PC-3 (cell line): ENCODE data around the gene DQX1. TPM values are rescaled to one million over a fixed set of nuclear protein-coding genes. Genes with fewer than 3 reads are reported as not detected.

ENCODE experiments used
- ATAC-seq: fragments of 200-7000 bp; cut with Tn5 transposase; 2 replicates; pipeline ENCODE4 v1.9.1; 2020; ENCODE audit warnings: mild to moderate bottlenecking, moderate library complexity
- BruUV-seq: library from RNA; stranded (reverse); fragments of 400-500 nt; replicated peaks from 2 replicates; lab custom pipeline; 2021; lab: Mats Ljungman, UMichigan
- CTCF ChIA-PET: fragments of 300-600 bp; sonication (Branson Sonifier 250); formaldehyde crosslinking; loops from one replicate; lab custom pipeline; 2022; ENCODE audit warnings: antibody characterized with exemption; lab: Charles Lee
- POLR2A ChIA-PET: fragments of 300-600 bp; sonication (Branson Sonifier 250); formaldehyde crosslinking; loops from one replicate; lab custom pipeline; 2022; ENCODE audit warnings: antibody characterized with exemption; ENCODE audit not compliant: unreplicated experiment; lab: Charles Lee
- DNase-seq: peaks from one replicate; pipeline ENCODE4 v3.0.0-alpha.2; 2015
- H2AFZ ChIP-seq: fragments of 300-600 bp; sonication (generic); 2 replicates; pipeline ENCODE4 v1.6.0; 2016; ENCODE audit warnings: antibody characterized with exemption, low read length
- H3F3A ChIP-seq: fragments of 300-600 bp; sonication (generic); one replicate; pipeline ENCODE4 v1.6.0; 2017; ENCODE audit warnings: antibody characterized with exemption, low read length, control low read depth, mild to moderate bottlenecking; ENCODE audit not compliant: unreplicated experiment
- H3K27ac ChIP-seq: fragments of 300-600 bp; sonication (generic); 2 replicates; pipeline ENCODE4 v1.5.1; 2016; ENCODE audit warnings: mild to moderate bottlenecking, low read length
- H3K27me3 ChIP-seq: fragments of 300-600 bp; sonication (generic); 2 replicates; pipeline ENCODE4 v1.6.1; 2016; ENCODE audit warnings: low read length, mixed read lengths
- H3K36me3 ChIP-seq: fragments of 300-600 bp; sonication (generic); 2 replicates; pipeline ENCODE4 v1.6.1; 2016; ENCODE audit warnings: low read depth, mixed run types, low read length, mixed read lengths
- H3K4me1 ChIP-seq: fragments of 300-600 bp; sonication (generic); 2 replicates; pipeline ENCODE4 v1.5.1; 2016; ENCODE audit warnings: low read length; ENCODE audit not compliant: insufficient read depth
- H3K4me2 ChIP-seq: fragments of 300-600 bp; sonication (generic); 2 replicates; pipeline ENCODE4 v1.6.0; 2016; ENCODE audit warnings: low read length
- H3K4me3 ChIP-seq: fragments of 300-600 bp; sonication (generic); 2 replicates; pipeline ENCODE4 v1.5.1; 2016; ENCODE audit warnings: mild to moderate bottlenecking, low read length, mixed read lengths
- H3K79me2 ChIP-seq: fragments of 300-600 bp; sonication (generic); 2 replicates; pipeline ENCODE4 v1.6.1; 2017; ENCODE audit warnings: low read length, mixed read lengths
- H3K9ac ChIP-seq: fragments of 300-600 bp; sonication (generic); 2 replicates; pipeline ENCODE4 v1.6.0; 2016; ENCODE audit warnings: mild to moderate bottlenecking, low read length
- H3K9me2 ChIP-seq: fragments of 300-600 bp; sonication (generic); replicated peaks from 2 replicates; pipeline ENCODE4 v1.6.1; 2016; ENCODE audit warnings: mixed run types, low read length, mixed read lengths
- H3K9me3 ChIP-seq: fragments of 300-600 bp; sonication (generic); 2 replicates; pipeline ENCODE4 v1.6.1; 2016; ENCODE audit warnings: low read length, mixed read lengths
- H4K20me1 ChIP-seq: fragments of 300-600 bp; sonication (generic); 2 replicates; pipeline ENCODE4 v1.6.1; 2016; ENCODE audit warnings: low read length, mixed read lengths
- EZH2 ChIP-seq: fragments of 300-600 bp; sonication (generic); IDR thresholded peaks from one replicate; pipeline ENCODE4 v1.6.1; 2017; ENCODE audit warnings: antibody characterized with exemption, mild to moderate bottlenecking, low read length; ENCODE audit not compliant: unreplicated experiment
- EZH2phosphoT487 ChIP-seq: fragments of 300-600 bp; sonication (generic); IDR thresholded peaks from 2 replicates; pipeline ENCODE4 v1.6.1; 2018; ENCODE audit warnings: mild to moderate bottlenecking, antibody characterized with exemption, low read length, borderline replicate concordance
- intact Hi-C: fragments of 100-400 bp; cut with micrococcal nuclease; formaldehyde crosslinking; loops from 2 replicates; pipeline ENCODE4 v1.9.0; 2023
- total RNA-seq: library from RNA; depleted of rRNA; stranded (reverse); fragments of >200 nt; gene quantifications from 2 replicates; pipeline ENCODE4 v1.2.3, GENCODE V29; 2014
- TF ChIP-seq, protein P1 (sequence below): fragments of 300-600 bp; sonication (generic); conservative IDR thresholded peaks from 2 replicates; pipeline ENCODE4 v1.5.1; 2017; ENCODE audit warnings: antibody characterized with exemption, low read depth, mild to moderate bottlenecking, low read length

The DQX1 gene
- total RNA-seq, 1 experiment from 2014 or later = 0.07 TPM

DNA sequence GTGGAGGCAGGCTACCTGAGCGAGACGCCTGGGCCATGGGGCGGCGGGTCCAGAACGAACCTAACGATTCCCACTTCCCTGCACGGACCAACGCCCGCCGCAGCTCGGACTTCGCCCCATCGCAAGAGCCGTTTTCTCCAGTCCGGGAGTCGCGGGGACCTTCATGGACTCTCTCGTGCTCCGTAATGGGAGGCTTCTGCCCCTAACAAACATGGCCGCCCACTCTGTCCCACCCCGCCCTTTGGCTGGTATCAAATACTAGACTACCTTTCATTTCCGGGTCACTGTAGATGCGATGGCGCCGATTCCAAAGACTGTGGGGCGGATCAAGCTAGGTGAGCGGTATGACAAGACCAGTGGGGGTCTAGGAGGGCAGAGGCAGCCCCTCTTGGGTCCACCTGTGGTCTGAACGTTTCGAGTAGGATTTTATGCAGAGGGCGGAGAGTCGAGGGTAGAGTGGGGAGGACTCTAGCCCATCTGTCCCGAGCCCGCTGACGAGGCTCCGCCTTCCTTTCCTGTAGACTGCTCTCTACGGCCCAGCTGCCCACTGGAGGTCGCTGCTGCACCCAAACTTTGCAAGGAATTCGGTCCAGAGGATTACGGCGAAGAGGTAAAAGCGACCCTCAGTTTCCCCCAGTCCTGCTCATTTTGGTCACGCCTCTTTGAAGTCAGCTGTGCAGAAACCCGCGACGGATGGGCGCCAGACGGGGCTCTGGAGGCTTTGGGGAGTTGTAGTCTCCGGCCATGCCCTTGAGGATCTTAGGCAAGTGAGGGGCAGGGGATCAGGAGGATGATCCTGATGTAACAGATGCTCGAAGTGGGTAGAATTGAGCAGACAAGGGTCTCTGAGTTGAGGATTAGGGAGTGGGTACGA lies 43.0 kb downstream of the DQX1 start, which contains the start of the genes CCDC142 and TTC31:
Gene CCDC142, minus strand, starts transcription at position 198 of the 874 bp plus-strand sequence. Its CDS starts 161 bp downstream, at position 37.
Gene TTC31, plus strand, starts transcription at position 281 of the 874 bp plus-strand sequence. Its CDS starts 15 bp downstream, at position 296.
- TSS peak; percentile 95 for BruUV-seq
- H3K79me2 ChIP-seq = peaks cover 50% of the 10 kb centered on the region
- CTCF ChIA-PET = interaction anchor here (0.8 to 1.3 kb wide), 2 partner anchors 31 to 49 kb away, joined by 5 to 7 read pairs; partner anchors contain the start of gene TLX2

DNA sequence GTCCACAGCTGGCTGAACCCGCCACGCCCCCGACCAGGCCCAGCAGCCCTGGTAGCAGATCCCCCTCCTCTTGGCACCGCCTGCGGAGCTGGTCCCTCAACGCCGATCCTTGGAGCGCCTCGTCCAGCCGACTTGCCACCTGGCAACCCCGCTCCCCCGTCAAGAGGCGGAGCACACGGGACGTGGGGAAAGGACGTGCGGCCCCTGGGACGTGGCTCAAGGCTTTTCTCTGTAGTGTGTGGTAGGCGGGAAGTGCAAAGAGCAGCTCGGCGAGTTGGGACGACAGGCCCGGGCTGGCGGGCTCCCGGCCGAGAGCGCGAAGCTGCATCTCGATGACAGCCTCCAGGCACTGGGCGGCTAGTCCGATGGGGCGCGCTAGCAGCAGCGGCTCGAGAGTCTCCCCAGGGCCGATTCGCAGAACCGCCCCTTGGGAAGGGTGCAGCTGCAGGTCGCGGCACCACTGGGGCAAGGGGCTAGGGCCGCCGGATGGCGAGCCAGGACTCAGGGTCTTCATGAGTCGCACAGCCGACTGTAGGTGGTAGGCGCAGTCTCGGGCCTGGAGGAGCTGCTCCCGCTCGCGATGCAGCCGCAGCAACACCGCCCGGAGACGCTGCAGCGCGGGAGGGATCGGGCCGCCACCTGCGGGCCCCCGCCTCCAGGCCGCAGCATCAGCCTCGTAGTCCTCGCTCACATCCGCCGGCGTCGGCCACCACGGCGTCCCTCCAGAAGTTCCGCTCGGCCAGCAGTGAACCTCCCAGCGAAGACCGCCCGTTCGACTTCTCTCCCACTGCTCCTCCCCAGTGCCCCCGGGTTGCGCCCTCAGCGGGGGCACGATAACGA lies 43.9 kb downstream of the DQX1 start:
- Histone ChIP-seq H3K9me3 (no peaks in the 10 kb centered on the region), H3K9ac (peak overlapping the region; percentile 84), H3K79me2 (peaks cover 50% of the 10 kb centered on the region), H3F3A (no peaks in the 10 kb centered on the region), H4K20me1 (no peaks in the 10 kb centered on the region), H2AFZ (peak overlapping the region; percentile 97), H3K4me1 (peaks cover 20% of the 10 kb centered on the region), H3K4me3 (peak overlapping the region; percentile 84), H3K36me3 (peaks cover 5% of the 10 kb centered on the region; the same call in 1 of the 2 replicates), H3K27me3 (no peaks in the 10 kb centered on the region), H3K27ac (peak overlapping the region; percentile 46), H3K9me2 (no peaks in the 10 kb centered on the region), H3K4me2 (peak overlapping the region; percentile 91)
- ChIA-PET POLR2A (no interaction called here), CTCF (interaction anchor here (1.3 kb wide), 1 partner anchor 50 kb away, joined by 5 read pairs; no protein-coding TSS in a partner anchor)
- DNase-seq = peak; percentile 37
- BruUV-seq = no TSS peak
- peak; percentile 41 for ATAC-seq
- TF ChIP-seq, protein P1, sequence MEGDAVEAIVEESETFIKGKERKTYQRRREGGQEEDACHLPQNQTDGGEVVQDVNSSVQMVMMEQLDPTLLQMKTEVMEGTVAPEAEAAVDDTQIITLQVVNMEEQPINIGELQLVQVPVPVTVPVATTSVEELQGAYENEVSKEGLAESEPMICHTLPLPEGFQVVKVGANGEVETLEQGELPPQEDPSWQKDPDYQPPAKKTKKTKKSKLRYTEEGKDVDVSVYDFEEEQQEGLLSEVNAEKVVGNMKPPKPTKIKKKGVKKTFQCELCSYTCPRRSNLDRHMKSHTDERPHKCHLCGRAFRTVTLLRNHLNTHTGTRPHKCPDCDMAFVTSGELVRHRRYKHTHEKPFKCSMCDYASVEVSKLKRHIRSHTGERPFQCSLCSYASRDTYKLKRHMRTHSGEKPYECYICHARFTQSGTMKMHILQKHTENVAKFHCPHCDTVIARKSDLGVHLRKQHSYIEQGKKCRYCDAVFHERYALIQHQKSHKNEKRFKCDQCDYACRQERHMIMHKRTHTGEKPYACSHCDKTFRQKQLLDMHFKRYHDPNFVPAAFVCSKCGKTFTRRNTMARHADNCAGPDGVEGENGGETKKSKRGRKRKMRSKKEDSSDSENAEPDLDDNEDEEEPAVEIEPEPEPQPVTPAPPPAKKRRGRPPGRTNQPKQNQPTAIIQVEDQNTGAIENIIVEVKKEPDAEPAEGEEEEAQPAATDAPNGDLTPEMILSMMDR = no peak
- no peak for TF ChIP-seq EZH2phosphoT487
- no peak for TF ChIP-seq EZH2
- intact Hi-C loops = loop anchor here (1.0 kb wide), 1 partner anchor 27 kb away; the partner anchor contains the start of gene INO80B

More for the DNA sequence above, 43.0 kb downstream of the DQX1 start, which contains the start of the genes CCDC142 and TTC31:
- Histone ChIP-seq H3F3A (no peaks in the 10 kb centered on the region), H3K4me2 (peak within 1 kb of the TSS; percentile 91), H3K9me3 (no peaks in the 10 kb centered on the region), H3K27ac (peak within 1 kb of the TSS; percentile 46), H3K9me2 (no peaks in the 10 kb centered on the region), H3K9ac (peak within 1 kb of the TSS; percentile 84), H2AFZ (peak within 1 kb of the TSS; percentile 97), H3K27me3 (no peaks in the 10 kb centered on the region), H4K20me1 (no peaks in the 10 kb centered on the region), H3K36me3 (peaks cover 2% of the 10 kb centered on the region; the same call in 1 of the 2 replicates), H3K4me3 (peak within 1 kb of the TSS; percentile 84), H3K4me1 (peaks cover 24% of the 10 kb centered on the region)
- ATAC-seq (peak; percentile 90), DNase-seq (peak; percentile 94)
- intact Hi-C loops = loop anchor here (1.0 kb wide), 6 partner anchors 15 to 104 kb away; partner anchors contain the start of genes AUP1, HTRA2, INO80B and PCGF1
- POLR2A ChIA-PET = no interaction called here
- no peak for TF ChIP-seq EZH2phosphoT487
- TF ChIP-seq, protein P1 = peak; percentile 95
